CD4-positive, alpha-beta T cell treated with Interleukin-17A for 4 hours (primary cell): ENCODE results near the gene HAND2.

Source experiments
- DNase-seq: peaks from one replicate; pipeline ENCODE4 v3.0.0-alpha.2; 2020; ENCODE audit warnings: mixed read lengths

The HAND2 gene

GRCh38 chr4:173500841-173501591 is 29.0 kb downstream of the HAND2 start:
- DNase-seq, result no peak

DNA sequence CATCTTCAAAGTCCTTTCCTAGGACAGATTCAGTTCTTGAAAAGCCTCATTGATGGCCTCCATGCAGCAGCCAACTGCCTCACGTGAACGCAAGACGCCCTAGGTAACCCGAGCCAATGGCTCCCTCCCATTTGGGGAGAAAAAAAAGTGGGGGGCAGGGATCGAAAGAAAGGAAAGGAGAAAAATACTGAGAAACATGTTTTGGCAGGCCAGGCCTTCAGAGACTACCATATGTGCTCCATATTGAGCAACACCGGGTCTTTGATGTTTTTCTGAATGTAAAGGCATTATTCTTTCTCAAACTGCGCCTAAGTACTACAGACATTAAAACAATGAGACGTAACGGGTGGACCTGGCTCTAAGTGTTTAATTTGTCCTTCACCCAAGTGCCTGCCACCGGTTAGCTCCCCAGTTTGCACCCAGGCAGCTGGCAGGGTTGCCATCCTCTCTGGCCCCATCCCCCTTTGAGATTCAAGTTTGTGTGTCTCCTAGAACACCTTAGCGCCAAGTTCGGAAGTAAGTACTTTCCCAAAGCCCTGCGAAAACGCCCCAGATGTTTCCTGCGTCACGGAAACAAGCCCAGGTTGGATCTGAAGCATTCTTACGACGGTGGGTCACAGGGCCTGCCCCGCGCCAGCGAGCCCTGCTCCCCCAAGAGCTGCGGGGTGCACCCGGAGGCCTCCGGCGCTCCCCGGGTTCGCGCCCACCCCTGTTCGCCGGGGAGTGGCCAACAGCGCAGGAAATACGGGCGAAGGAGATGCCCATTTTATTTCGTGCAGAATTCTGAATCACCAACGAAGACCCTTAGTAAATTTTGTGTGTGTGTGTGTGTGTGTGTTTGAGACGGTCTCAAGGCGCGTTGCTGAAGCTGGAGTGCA is 30.1 kb downstream of the HAND2 start:
- no peak for DNase-seq

DNA sequence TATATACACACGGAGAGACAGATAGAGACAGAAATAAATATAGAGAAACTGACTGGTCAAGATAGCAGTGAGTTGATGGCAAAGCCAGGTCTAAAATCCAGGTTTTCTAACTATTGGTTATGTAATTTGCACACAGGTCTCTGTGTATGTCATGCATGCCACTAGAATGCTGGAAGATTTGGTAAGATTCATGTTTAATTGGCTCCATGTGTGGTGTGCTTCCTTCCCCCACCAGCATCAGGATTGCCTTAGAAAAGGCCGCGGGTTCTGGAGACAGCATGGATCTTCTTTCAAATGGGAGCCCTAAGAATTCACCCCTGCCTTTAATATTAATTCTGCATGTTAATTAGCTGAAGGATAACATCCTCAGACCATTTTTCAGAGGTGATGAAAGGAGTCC is 31.3 kb downstream of the HAND2 start:
- no peak for DNase-seq

- no peak for DNase-seq
These were observed 32.0 kb downstream of the HAND2 start for GRCh38 chr4:173498023-173498422.

GRCh38 chr4:173494013-173494970 is 35.7 kb downstream of the HAND2 start:
- DNase-seq, result peak; percentile 69

- no peak for DNase-seq
These were observed 37.0 kb downstream of the HAND2 start for GRCh38 chr4:173493041-173493440.

DNA sequence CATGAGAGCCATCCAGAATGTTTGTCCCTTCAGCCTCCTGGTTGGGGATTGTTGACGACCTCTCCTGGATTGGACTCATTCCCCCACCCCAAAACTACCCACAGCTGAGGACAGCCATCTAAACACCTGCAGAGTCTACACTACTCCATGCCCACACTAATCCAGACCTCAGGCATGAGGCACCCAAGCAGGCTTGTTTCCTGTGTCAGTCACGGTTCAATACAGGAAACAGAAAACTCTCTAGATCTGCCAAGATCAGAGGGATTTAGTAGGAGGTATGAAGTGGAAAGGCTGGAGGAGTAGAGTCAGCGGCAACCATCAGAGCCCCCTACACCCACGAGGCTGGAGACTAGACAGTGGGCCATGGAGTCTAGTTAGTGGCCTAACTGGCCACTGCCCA is 37.7 kb downstream of the HAND2 start:
- DNase-seq, result no peak

DNA sequence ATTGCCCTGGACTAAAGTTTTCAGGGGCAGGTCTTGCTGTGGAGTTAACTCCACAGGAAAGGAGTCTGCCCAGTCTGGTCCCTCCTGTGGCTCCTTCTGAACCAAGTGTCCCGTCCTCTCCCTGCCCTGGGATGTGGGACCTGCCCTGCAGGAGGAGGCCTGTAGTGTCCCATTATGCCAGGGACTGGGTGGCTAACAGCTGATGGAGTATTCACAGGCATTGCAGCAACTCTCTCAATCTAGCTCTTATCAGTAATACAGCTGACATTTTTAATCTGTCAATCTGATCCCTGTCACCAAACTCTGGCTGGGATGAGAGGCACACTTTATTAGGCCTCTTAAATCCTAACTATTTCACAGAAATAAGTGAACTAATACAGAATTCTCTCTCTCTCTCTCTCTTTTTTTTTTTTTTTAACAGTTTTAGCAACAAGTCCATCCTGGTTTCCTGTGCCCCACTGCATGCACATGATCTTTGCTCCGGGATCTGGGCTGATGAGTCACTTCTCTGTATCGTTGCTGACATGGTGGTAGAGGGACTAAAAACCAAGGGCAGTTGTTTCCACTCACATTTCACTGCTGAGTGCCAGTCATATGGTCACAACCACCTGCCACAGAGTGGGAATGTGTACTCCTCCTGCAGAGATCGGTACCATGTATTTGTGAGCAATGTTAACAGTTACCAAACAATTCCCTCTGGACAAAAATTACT is 39.1 kb downstream of the HAND2 start:
- no peak for DNase-seq

- DNase-seq, result no peak
These were observed 39.8 kb downstream of the HAND2 start for GRCh38 chr4:173490256-173490655.

DNA sequence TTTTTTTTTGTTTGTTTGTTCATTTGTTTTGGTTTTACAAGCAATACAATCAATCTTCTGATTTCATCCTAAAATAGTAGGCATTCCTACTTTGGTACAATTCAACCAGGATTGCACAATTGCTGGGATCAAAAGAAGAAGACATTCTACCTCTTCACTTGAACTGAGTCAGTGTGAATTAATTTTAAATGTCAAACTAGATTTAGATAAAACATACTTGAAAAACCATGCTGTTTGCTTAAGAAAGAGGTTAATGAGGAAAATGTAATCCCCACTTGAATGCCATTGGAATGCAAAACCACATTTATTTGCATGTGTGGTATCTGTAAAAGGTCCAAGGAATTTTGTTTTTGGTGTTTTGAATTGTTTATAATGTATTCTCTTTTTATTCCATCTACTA is 40.5 kb downstream of the HAND2 start:
- no peak for DNase-seq

GRCh38 chr4:173488656-173489055 is 41.4 kb downstream of the HAND2 start:
- DNase-seq, result no peak

GRCh38 chr4:173488074-173488473 is 42.0 kb downstream of the HAND2 start:
- no peak for DNase-seq

GRCh38 chr4:173486714-173487392 is 43.2 kb downstream of the HAND2 start:
- no peak for DNase-seq

- no peak for DNase-seq
These were observed 44.9 kb downstream of the HAND2 start for GRCh38 chr4:173485164-173485563.

DNA sequence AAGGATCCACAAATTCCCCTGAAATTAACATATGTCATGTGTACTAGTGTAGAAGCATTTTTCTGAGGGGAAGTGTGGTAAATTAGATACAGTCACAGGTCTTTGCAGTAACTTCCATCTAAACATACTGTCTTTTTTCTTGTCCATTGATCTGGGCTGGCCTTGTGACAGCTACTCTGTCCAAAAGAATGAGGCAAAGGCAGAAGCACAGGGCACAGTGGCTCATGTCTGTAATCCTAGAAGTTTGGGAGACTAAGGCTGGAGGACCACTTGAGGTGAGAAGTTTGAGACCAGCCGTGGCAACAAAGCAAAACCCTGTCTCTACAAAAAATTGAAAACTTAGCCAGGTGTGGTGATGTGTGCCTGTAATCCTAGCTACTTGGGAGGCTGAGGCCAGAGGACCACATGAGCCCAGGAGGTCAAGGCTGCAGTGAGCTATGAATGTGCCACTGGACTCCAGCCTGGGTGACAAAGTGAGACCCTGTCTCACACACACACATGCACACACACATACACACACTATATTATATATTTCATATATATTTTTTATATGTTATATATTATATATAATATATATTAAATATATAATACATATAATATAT is 47.6 kb downstream of the HAND2 start:
- DNase-seq, result no peak

DNA sequence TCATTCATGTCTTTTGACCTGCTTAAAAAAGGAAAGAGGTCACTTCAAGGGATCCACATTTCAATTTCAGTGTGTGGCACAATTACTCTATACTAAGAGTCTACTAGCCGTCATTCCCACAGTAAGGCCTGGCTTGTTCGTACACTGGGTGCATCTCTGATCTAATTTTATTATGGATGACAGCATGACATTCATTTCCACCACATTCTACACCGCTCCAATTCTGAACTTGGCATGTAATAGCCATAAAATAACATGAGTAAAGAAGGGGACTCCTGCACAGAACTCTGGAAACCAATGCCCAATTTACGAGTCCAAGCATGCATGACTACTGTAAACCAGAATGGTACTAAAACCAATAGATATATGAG is 51.1 kb downstream of the HAND2 start:
- DNase-seq, result no peak

DNA sequence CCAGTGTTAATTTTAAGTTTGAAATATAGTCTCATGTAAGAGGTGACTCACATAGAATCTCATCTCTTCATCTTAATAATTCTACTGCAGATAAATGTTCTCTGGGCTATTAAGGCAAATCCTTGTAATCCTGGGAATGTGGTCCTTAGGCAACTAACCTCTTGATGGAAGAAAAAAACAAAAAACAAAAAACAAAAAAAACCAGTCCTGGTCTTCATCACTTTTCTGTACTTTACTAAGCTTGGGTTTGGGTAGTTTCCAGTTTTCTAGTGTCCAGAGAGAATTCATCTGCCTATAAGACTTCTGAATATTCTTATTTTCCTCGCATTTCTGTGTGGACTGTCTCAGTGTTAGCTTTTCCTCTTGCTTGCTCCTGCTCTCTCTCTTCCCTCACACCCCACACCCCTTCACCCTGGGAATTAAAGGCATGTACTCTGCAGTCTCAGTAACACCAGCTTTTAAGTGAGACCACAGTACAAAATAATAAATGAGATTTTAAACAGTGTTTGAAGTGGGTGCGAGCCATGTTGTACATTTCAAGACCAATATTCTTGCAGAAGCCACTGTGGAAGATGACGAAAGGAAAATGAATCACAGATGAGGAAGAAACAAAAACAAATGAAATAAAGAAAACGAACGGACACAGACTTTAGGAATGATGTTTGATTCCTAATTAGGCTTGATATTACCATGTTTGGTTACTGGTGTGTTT is 51.7 kb downstream of the HAND2 start:
- no peak for DNase-seq

DNA sequence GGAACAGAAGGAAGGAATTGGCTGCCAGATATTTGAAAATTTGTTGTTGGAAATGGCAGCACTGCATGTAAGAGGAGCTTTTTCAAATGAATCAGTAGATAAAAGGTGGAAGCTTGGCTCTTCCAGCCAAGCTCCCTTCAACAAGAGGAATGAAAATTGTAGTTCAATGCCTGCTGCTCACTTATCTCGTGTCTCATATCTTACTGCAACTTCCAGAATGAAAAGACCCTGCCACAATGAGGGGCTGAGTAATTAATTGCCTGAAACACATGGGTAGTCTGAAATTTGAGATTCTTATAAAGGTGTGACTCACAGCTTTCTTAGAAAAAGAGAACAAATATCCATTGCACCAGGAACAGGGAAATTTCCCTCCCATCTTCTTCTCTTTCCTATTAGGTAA is 53.0 kb downstream of the HAND2 start:
- no peak for DNase-seq
